Eye (tissue), 1 donor: ENCODE data around the gene VPS39.

Source experiments
- DNase-seq: peaks from one replicate; pipeline ENCODE4 v3.0.0-alpha.2; 2015

VPS39 gene

DNA sequence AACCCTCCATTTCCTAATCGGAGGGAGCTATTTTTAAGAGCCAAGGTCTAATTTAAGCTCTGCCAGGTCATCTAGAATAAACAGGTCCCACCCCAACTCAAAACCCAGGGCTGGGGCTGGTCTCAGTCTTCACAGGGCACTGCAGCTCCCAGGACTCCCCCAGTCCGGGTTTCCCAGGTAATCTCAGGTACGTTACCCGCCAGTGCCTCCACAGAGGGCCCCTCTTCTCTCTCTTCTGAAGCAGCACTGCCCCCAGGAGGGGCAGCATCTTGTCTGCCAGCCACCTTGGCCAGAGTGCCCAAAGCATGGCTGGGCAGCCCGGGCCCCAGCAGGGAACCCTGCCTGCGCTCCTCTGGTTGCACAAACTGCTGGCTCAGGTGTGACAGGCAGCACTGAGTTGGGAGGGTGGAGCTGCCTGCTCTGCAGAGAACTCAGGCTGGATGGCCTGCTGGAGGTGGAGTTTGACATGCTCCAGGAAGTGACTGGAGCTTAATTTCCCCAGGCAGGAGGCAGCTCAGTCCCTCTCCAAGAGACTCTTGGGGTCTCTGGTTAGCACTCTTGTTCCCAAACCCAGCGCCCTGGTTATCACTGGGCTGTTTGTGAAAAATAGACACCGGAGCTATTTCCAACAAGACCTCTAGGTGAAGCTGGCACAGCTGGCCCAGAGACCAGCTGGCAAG, 51.7 kb downstream of the VPS39 start, which contains the start of gene PLA2G4F:
Gene PLA2G4F (minus strand): TSS at position 394 of the 680 bp plus-strand sequence. CDS start 87 bp downstream, at position 307.
- DNase-seq = no peak

DNA sequence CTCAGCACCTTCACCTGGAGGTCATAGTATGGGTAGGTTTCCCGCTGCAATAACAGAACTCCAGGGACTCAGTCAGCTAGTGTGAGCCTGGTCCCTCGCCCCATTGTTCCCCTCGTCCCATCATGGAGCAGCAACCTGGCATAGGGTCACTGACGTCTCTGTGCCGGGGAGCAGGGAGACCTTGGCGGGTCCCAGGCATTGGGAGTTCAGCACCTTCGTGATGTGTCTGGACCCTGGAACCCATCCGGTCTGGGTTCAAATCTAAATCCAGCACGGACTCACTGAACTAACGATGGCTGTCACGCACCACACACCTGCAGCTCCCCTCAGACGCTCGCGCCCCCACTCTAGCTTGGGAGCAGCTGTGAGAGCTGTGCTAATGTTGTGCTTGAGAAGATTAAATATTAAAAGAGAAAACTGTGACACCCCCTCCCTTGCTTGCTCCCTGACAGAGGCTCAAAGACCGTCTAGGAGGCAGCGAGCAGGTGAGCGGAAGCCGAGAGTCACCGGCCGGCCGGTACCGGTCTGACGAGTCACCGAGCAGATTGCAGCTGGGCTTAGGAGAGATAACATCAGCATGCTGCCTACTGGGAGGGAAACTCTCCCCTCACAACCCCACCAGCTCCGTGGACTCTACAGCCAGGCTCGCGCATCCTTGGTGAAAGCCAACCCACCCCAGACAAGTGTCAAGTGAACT, 52.4 kb downstream of the VPS39 start:
- DNase-seq = no peak

DNA sequence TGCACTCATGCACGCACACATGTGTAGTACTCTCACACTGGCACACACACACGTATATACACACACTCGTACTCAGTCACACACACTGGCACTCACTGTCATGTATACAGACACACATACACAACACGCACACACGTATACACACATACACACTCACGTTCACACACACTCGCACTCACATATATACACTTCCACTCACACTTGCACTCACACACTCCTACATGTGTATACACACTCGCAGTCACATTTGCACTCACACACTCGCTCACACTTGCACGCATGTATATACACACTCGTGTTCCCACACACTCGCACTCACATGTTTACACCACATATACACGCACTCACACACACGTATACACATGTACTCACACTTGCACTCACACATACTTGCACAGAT, 53.1 kb downstream of the VPS39 start:
- DNase-seq = no peak

DNA sequence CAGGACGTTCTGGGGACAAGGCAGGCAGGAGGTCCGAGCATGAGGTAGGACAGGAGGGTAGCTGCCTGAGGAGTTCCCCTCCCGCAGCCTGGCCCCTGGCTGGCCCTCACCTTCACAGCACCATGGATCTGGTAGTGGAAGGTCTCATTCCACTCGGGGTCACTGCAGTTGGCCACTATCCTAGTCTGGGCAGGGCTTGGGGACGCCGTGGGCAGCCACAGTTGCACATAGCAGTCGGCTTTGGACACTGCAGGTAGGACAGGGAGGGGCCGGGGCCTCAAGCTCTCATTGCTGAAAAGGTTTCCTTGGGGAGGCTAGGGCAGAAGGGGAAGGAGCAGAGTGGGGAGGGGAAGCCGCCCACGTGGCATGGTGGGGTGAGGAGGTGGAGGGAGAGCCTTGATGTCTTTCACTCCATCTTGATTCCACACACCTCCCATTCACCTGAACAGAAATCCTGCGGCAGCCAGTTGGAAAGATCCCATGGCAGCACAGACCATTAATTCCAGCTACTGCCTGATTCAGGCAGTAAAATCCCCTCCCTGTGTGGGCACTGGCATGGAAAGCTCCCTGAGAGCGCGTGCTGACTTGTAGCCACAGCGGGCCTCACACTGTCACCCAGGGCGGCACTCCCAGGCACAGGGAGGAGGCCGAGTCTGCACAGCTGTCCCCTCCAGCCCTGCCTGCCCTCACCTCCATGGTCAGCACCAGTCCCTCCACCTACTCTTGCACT, 53.7 kb downstream of the VPS39 start:
- no peak for DNase-seq

DNA sequence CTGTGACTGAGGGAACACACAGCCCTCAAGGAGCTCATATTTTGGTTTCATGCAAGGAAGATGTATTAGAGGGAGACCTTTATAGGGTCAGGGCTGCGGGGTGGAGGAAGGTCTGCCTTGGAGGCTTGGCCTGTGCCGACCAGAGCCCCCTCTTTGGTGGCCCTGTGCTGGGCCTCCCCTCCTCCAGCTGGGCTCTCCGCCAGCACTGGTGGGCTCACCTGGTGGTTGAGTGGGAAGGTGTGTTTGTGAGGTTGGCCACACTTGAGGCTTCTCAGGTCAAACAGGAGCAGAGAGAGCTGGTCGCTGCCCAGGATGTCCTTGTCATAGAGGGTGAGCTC, 54.3 kb downstream of the VPS39 start:
- DNase-seq = no peak

DNA sequence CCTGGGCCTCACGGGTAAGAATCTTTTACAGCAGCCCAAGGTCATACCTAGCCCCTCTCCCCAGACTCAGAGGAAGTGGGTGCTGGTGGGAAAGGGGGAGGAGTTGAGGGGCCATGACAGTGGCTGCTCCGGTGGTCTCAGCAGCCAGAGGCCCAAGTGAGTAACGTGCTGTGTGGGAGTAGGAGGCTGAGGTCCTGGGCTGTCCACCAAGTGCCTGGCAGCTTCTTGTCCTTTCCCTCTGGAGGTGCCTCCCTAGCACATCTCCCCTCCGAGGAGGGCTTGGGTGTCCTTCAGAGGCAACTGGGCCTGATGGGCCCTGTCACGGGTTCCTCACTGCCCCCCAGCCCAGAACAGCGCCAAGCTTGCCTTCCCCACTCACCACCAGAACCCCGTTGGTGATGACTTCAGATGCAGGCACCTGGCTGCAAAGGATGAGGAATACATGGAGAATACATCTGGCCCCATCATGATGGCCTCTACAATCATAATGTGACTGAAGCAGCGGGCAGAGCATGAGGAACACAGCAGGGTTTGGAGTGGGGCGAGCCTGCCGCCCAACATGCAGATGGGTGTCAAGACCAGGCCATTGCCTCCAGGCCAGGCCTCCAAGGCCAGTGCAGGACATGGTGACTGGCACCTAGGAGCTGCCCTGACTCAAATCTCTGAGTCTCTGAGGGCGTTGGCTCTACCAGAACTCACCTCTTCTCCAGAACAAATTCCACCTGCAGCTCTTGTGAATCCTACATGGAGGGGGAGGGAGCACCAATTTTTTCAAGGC, 55.0 kb downstream of the VPS39 start:
- DNase-seq = no peak

DNA sequence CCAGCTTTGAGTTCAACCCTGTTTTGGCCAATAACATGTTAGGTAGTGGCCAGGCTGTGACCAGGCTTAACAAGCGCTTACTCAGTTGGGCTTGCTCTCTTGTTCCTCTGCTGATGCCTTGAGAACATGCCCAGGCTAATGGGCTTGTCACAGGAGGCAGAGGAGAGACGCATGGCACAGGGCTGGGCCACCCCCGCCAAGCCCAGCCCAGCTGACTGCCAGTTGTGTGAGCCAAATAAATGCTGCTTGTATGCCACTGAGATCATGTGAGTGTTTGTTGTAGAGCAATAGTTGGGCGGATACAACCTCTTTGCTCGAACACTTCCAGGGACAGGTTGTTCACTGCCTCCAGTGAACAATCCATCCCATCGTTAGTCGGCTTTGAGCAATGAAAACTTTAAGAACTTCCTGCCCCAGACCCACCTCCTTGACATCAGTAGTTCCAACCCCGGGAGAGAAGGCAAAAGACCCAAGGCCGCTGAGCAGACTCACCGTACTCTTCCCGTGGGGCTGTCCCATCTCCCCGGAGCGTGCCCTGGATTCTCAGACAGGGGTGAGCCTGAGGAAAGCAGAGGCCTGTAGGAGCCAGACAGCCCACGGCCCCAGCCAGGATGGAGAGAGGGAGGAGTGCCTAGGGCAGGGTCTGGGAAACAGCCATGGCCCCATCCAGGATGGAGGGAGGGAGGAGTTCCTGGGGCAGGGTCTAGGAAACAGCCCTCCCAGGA, 55.7 kb downstream of the VPS39 start:
- DNase-seq = no peak

DNA sequence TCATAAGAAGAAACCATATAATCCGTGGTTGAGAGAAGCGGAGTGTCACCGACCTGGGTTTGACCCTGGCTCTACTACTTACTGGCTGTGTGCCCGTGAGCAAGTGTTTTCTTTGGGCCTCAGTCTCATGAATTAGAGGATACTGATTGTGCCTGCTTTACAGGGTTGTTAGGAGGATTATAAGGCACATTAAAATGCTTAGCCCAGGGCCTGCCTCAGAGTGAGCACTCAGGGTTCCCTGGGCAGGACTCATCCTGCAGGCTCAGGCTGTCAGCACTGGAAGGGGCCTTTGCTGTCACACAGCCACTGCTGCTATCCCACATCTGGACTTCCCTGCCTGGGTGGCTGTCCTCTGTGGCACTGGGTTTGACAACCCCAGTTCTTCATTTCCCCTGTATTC, 56.4 kb downstream of the VPS39 start:
- DNase-seq = no peak

DNA sequence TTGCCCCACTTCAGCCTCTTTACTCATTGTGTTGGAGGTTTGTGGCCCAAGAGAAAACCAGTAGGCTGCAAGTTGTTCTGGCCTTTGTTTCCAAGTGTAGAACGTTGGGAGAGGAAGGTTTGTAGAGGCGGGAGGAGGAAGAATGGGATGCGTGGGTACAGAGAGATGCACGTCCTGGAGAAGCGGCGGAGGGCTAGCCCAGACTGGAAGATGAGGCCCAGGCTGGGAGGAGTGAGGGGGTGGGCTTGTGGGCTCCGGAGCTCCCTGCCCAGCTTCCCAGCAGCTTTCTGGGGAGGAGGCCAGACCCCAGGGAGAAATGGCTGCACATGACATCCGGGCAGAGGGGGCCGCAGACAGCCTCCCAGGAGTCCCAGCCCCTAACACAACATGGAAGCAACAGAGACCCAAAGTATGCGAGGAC, 57.0 kb downstream of the VPS39 start:
- DNase-seq = no peak

DNA sequence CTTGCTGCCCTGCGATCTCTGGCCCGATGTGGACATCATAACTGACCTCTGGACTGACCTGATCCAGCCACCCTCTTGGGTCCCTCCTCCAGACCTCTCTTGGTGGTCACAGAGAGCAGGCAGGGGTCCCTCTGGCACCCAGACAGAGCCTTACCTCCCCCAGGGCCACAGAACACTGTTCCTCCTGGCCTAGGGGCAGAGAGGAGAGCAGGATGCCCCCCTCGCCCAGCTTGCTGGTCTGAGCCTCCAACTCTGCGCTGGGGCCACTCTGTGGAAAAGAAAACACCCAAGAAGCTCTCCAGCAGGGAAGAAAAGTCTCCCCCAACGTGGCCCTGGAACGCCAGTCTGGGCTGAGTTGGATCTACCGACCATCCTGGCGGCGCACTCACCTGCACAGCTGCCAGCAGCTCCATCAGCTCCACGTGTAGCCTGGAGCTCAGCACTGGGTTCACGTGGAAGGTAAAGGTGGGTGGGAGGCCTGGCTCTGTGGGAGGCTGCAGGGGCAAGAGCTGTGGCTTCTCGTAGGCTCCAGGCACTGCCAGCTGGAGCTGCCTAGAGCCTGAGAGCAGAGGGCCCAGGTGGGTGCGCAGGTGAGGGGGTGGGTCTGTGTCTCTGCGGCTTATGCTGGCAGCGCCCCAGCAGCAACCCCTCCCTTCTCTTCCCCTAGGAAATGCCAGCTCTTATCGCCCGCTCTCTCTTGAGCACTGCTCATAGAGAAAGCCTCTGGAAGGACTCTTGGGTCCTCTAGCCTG, 57.7 kb downstream of the VPS39 start:
- no peak for DNase-seq

DNA sequence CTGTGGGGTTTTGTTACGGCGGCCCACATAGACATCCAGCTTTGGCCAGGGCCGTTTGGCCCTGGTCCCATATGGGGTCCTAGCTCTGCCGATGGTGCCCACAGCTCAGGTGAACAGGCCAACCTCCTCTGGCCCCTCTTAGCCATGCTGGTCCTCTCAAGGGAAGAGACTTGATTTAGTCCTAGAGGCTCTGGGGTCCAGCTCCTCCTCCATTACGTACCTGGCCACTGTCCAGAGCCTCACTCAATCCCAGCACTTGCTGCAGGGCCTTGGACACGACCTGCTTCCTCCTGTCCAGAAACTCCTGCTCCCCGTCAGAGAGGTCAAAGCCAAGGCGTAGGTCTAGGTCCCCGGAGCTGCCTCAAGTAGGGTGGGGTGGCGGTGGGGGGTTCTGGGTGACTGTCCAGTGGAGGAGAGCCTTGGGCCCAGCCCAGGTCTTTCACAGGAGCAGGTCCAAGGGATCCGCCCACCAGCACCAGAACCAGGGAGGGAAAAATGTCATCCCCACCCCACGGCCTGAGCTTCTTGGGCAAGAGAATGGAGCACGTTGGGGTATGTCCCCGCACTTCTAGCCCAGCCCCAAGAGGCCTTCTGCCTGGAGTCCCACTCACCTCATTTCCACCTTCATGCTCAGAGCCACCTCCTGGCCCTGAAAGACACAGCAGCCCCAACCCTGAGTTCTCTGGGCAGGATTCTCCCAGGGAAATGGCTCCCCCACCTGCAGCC, 58.4 kb downstream of the VPS39 start:
- DNase-seq = no peak

DNA sequence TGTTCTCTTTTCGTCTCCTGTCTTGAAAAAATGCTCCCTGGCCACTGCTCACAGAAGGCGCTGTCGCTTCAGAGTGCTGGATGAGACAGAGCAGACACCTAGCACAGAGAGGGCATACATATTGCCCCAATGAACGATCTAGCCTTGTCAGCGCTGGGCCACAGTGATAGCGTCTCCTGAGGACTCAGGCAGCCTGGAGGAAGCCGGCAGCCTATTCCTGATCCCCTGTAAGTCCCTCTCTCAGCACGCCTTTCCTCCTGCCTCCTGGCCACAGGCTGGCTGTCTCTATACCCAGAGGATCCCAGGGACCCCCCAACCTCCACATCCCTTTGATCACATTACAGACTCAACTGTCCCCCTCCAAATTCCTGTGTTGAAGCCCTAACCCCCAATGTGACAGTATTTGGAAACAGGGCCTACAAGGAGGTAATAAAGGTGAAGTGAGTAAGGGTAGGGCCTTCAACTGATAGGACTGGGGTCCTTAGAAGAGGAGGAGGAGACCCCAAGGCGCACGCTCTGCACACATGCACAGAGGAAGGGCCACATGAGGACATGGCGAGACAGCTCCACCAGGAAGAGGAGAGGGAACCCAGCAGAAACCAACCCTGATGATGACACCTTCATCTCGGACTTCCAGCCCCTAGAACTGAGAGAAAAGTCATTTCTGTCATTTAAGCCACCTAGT, 59.2 kb downstream of the VPS39 start:
- no peak for DNase-seq

DNA sequence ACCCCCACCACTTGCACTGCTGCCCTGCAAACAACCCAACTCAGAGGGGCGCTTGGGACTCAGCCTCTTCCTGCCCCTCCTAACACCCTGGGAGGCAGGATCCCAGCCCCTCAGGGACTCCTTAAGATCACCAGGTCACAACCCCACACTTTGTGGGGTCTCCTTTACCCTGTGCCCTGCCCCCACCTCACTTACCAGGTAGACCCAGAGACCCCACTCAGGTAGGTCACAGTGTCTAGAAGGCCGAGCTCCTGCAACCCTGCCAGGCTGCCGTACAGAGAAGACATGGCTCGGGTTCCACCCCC, 60.7 kb downstream of the VPS39 start:
- no peak for DNase-seq

DNA sequence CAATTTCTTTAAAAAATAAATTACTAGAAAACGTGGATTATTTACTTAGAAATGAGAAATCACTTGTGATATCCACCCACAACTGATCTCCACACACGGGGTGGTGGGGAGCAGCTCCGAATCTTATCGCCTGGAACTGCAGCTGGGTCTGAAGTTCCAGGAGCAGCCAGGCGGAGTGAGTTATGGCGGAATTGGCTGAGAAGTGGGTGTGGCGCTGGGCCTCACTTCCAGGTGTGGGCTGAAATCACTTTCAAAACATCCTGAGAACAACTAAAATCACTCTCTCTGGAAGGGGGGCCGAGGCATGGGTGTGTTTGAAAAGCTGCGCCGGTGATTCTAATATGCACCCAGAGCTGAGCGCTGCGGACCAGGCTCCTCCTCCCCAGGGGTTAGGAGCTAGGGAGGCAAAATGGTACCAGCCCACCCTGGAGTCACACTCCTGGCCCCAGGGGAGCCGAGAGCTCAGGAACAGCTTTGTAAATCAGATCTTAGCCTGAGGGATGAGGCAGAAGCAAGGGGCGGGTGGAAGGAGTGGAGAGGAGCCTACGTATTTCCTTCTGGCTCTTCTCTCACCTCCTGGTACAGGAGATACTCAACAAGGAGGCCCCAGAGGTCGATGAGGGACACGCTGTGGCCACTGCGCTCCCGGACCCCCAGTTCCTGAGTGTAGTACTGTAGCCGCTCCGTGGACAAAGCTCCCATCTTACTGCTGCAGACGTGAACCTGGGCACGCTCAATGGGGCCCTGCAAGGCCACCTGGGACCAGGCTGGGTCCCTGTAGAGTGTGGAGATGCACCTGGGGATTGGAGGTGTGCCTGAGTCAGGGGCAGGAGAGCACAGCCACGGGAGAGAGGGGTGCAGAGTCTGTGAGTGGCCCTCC, 61.3 kb downstream of the VPS39 start:
- no peak for DNase-seq

DNA sequence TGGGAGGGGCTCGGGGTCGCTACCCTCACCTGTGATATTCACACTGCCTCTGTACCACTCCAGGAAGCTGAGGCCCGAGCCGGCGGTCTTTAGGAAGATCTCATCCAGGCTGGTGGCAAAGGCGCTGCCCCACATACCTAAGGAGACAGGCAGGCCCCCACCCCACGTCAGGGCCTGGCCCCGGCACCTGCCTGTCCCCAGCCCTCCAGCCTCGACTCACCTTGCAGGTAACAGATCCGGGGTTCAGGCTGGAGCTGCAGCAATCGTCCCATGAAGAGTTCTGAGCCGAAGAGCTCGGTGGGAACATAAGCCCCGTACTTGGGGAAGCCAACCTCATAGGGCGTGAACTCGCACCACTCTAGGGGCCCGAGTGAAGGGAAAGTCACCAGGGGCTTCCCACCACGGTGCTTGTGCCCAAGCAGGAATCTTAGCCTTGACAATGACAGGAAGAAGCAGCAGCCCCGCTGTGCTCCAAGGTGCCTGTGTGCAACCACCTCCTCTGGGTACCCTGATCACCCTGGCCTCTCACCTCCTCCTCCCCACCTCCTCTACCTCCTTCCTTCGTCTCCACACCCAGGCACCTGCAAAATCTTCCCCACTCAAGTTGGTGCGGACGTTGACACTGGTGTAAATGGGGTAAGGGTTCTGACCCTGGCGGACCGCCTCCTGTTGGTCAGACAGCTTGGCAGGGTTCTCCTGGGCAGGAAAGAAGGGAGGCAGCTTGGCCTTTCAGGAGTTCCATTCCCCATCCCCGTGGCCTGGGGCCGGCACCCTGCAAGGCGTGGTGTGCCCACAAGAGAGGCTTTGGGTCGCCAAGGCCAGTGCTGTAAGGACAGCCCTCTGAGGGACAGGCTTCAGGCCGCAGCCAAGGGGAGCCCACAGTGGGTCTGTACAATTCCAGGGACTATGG, 62.3 kb downstream of the VPS39 start:
- no peak for DNase-seq

DNA sequence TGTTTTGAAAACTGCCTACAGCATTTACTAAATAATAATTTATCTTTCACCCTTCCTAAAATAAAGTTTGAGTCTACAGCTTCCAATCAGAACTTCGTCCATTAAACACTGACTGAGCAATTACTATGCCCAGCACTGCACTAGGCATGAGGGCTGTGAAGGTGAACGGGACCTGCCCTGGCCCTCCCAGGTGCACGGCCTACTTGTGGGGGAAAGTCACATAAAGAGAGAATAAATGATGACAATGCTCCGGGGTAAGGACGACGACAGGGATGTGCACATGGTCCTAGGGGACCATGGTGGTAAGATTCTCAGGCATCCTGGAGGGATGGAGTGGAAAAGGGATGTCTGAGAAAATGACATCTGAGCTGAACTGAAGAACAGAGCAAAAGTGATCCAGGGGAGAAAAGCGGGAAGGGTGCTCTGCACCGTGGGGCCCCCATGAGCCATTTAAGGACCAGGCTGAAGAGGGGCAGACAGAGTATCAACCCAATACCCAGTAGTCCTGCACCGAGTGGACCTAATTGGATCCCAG, 63.2 kb downstream of the VPS39 start:
- no peak for DNase-seq

DNA sequence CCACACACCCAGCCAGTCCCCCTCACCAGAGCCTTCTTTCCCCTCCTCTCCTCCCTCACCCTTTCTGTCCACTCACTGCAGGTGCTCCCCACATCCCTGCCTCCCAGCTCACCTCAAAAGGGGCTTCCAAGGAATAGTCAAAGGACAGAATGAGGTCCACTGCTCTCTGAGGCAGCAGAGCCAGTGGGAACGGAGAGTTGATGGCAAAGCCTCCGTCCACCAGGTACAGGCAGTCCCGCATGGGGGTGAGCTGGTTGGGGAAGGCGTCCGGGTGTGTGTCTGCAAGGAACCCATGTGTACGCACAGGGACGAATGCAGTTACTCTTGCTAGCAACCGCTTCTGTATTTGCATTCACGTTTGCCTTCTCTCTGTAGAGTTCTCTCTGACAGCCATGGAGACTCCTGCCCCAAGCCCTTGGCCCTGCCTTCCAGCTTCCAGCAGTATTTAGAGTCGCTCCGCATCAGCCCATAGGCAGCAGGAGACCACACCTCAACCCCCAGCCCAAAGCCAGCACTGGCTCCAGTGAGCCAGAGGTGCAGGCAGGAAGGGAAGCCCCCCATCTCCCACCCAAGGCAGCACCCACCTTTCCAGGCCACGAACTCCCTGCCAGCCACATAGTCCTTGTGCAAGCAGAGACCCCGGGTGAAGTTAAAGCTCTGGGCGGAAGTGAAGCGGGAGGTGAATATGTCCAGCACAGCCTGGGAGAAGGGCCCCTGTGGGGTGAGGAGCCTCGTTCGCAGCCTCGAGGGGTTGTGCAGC, 64.1 kb downstream of the VPS39 start:
- no peak for DNase-seq
